ENCODE results near the gene C11orf52.

The C11orf52 gene

GRCh38 chr11:111934306-111934705 lies 15.6 kb downstream of the C11orf52 start:
- TF ChIP-seq CTCF (IDR thresholded peaks at IDR 0.05; ENCODE audit: low read depth, low read length), result no peak
- DNase-seq (ENCODE audit: extremely low read depth, low read depth), result no peak

GRCh38 chr11:111935317-111936039 lies 16.8 kb downstream of the C11orf52 start:
- no peak for DNase-seq (ENCODE audit: extremely low read depth, low read depth)
- no peak for TF ChIP-seq CTCF (IDR thresholded peaks at IDR 0.05; ENCODE audit: low read depth, low read length)

- no peak for TF ChIP-seq CTCF (IDR thresholded peaks at IDR 0.05; ENCODE audit: low read depth, low read length)
- DNase-seq (ENCODE audit: extremely low read depth, low read depth), result no peak
Observed at GRCh38 chr11:111936040-111936540, 17.4 kb downstream of the C11orf52 start.

GRCh38 chr11:111937461-111937769 lies 18.7 kb downstream of the C11orf52 start:
- no peak for TF ChIP-seq CTCF (IDR thresholded peaks at IDR 0.05; ENCODE audit: low read depth, low read length)
- no peak for DNase-seq (ENCODE audit: extremely low read depth, low read depth)

- DNase-seq (ENCODE audit: extremely low read depth, low read depth), result no peak
- TF ChIP-seq CTCF (IDR thresholded peaks at IDR 0.05; ENCODE audit: low read depth, low read length), result no peak
Observed at GRCh38 chr11:111937844-111938243, 19.1 kb downstream of the C11orf52 start.

- no peak for TF ChIP-seq CTCF (IDR thresholded peaks at IDR 0.05; ENCODE audit: low read depth, low read length)
- no peak for DNase-seq (ENCODE audit: extremely low read depth, low read depth)
Observed at GRCh38 chr11:111938687-111939160, 20.0 kb downstream of the C11orf52 start.

GRCh38 chr11:111939836-111940604 lies 21.3 kb downstream of the C11orf52 start:
- DNase-seq (ENCODE audit: extremely low read depth, low read depth), result peak; percentile 28
- no peak for TF ChIP-seq CTCF (IDR thresholded peaks at IDR 0.05; ENCODE audit: low read depth, low read length)

All from AG09319 (cell line).